ENCODE measurements around the gene ZNF573.
"Not testable (repeated sequence)": the region's sequence is repeated elsewhere in the genome, so short reads cannot be mapped to it uniquely, and the experiment has no call there.

ZNF573 gene

DNA sequence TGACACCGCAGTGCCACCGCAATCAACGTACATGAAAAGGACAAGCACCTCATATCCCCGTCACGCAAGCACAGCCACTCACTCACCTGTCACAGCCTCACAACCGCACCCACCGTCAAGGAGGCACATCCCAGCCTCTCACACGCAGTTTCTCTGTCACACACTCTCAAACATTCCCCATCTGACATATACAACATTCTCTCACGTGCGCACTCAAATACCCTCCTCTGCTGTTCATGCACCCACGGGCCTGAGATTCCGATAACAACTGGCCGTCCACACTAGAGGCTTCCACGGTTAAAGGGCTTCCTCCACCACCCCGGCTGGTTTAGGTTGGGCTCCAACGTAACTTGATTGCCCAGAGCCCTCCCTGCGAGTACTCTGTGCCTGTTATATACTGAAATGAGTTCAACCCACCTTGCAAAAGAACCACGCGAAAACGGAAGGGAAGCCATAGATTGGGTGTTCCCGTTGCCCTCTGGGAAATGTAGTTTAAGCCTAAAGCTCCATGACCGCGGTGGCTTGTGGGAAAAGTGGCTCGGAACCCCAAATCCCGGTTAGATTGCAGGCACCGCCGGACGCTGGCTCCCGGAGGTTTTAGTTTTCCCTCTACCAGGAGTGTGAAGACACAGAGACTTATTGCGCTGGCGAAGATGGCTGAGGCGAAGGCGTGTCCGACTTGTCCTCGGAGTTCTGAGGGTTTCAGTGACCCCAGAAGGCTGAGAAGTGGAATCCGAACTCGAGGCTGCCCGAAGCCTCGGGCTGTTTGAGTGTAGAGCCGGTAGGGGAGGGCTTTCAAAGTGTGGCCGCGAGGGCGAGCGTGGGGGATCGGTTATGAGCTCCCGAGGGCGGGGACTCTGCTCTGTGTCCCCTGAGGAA is at the start of gene ZNF573:
Gene ZNF573 (minus strand): TSS at position 460 of the 879 bp plus-strand sequence. CDS start 5,857 bp downstream, outside the sequence.
- FAIRE-seq, result peak; percentile 19

DNA sequence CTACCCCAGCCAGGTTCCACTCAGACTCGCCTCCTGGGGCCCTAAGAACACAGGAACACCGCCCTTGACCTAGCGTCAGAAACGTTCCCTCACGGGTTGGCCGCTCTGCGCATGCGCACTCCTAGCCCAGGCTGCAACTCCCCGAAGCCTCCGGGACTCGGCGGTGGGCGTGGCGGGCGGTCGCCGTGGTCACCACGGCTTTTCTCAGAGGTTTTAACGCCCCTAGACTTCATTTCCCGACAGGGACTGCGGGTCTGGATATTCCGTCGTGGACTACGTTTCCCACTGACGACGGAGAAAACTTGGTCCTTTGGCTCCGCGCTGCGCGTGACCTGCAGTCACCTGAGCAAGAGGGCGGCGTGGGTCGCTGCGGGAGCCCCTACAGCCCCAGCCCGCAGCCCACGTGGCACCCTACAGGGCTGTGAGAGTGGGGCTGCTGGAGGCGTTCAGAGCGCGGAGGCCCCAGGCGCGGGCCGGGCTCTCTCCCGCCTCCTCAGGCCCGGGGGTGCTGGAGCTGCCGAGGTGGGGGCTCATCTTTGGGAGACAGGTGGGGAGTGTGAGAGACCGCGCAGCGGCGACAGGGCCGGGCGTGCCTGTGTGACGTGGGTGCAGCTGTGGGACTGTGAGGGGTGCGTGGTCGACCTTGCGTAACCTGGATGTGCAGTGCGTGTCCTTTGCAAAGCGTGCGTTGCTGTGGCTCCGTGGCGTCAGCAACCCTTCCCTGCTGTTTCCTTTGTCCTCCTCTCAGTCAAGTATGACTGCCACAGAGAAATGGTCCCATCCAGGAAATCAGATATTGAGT is 38.0 kb upstream of the ZNF573 start:
- no peak for FAIRE-seq

DNA sequence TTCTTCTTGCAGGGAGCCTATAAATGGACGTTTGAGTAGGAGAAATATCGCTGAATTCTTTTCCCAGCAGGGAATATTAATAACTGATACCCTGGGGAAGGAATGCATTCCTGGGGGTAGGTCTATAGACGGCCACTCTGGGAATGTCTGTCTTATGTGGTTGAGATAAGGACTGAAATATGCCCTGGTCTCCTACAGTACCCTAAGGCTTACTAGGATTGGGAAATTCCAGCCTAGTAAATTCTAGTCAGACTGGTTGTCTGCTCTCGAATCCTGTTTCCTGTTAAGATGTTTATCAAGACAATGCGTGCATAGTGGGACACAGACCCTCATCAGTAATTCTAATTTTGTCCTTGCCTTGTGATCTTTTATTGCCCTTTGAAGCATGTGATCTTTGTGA is 36.2 kb upstream of the ZNF573 start:
- FAIRE-seq, result not testable (repeated sequence)

DNA sequence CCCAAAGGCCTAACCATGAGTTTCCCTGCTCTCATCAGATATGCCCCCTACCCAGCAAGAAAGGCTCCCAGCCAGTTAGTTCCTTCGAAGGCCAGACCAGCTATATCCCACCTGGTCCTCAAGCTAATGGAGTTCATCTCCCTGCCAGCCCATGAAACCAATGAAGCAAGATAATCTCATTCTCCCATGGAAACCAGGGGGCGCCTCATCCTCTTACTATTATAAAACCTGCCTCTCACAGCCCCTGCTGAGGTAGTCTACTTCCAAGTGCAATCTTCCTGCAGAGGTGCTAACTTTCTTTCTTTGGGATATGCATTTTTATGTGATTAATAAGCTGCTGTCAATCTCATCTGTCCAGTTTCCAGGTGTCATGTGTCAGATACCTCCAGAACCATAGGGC is 34.0 kb upstream of the ZNF573 start:
- FAIRE-seq, result no peak

DNA sequence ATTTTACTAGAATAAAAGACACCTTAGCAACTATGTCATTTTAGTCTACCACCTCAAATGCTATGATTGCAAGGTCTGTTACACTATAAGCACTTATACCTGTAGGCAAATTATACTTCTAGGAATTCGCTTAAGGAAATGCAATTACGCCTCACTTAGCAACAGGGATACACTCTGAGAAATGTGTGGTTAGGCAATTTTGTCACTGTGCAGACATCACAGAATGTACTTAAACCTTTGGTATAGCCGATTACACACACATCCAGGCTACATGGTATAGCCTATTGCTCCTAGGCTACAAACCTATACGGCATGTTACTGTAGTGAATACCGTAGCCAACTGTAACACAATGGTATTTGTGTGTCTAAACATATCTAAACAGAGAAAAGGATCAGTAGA is 30.0 kb upstream of the ZNF573 start:
- FAIRE-seq, result no peak

DNA sequence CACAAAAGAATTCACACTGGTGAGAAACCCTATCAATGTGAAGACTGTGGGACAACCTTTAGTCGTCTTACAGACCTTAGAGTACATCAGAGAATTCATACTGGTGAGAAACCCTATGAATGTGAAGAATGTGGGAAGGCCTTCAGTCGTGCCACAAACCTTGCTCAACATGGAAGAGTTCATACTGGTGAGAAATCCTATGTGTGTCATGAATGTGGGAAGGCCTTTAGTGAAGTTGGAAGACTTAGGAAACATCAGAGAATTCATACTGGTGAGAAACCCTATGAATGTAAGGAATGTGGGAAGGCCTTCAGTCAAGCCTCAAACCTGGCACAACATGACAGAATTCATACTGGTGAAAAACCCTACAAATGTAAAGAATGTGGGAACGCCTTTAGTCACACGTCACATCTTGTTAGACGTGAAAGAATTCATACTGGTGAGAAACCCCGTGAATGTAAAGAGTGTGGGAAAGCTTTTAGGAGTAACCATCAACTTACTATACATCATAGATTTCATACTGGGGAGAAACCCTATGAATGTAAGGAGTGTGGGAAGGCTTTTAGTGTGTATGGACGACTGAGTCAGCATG is 24.0 kb upstream of the ZNF573 start:
- FAIRE-seq, result no peak

DNA sequence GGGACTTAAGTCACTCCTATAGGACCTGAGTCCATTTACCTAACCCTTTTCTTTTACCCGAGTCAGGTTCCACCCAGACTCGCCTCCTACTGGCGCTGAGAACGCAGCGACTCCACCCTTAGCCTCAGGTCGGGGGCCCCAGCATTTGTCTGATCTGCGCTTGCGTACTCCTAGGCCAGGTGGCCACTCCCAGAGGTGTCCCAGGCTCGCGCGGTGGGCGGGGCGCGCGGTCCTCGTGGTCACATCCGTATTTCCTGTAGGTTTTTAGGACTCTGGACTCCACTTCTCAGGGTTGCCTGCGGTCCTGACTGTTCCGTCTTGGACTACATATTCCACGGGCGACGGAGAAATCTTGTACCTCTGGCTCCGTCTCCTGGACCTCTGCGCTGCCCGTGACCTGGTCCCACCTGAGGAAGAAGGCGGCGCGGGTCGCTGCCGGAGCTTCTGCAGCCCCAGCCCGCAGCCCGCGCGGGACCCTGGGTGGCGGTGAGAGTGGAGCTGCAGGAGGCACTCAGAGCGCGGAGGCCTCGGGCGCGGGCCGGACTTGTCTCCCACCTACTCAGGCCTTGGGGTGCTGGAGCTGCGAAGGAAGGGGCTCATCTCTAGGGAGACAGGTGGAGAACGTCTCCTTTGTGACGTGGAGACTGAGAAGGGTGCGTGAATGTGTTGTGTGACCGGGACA is 11.0 kb upstream of the ZNF573 start:
- FAIRE-seq, result no peak

DNA sequence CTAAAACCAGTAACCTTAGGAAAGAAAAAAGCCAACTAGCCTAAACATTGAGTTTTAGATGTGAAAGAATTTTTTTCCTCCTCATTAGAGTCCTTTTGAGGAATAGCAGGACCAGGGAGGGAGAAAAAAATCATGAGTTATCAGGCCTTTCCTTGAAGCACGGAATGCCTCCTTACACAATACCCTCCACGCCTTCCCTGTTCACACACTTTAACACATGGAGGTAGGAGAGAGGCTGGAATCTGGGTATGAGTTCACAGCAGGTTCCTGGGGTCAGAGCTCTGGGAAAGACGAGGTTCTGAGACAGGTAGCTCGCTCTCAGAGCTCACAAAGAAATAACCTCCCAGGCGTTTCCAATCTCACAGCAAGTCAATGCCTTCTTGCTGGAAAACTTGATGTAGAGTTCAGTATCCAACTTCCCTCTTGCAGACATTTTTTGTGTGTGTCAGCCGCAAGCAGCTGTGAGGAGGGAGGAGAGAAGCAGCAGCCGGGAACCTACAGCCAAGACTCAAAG is 716 bp downstream of the ZNF573 start:
- no peak for FAIRE-seq

DNA sequence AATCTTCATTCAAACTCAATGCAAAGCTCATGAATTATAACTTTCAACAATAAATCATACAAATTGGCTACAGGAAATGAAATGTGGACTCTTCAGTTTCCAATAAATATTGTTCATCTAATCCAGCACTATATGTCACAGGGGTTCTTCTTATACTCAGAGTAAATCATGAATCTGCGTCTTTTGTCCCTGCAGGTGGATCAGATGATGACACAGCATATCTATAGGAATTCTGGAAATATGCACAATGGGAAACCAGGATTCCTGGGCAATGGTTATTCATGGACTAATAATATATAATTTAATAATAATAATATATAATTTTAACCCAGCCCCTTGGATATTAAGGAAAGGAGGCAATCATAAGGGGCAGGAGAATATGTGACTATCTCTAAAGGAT is 8.4 kb downstream of the ZNF573 start:
- no peak for FAIRE-seq

DNA sequence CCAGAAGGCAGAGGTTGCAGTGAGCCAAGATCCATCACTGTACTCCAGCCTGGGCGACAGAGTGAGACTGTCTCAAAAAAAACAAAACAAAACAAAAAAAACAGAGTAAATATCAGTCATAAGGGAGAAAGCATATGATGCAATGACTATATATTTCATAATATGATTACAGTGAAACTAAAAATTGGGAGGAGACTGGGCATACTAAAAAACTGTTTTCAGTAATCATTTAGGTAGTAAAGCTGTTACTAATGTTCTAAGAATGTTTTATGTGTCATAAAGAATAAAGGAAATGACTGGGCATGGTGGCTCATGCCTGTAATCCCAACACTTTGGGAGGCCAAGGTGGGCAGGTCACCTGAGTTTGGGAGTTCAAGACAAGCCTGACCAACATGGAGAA is 15.9 kb downstream of the ZNF573 start:
- no peak for FAIRE-seq

DNA sequence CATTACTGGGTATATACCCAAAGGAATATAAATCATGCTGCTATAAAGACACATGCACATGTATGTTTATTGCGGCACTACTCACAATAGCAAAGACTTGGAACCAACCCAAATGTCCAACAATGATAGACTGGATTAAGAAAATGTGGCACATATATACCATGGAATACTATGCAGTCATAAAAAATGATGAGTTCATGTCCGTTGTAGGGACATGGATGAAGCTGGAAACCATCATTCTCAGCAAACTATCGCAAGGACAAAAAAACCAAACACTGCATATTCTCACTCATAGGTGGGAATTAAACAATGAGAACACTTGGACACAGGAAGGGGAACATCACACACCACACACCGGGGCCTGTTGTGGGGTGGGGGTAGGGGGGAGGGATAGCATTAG is 21.7 kb downstream of the ZNF573 start:
- not testable (repeated sequence) for FAIRE-seq

DNA sequence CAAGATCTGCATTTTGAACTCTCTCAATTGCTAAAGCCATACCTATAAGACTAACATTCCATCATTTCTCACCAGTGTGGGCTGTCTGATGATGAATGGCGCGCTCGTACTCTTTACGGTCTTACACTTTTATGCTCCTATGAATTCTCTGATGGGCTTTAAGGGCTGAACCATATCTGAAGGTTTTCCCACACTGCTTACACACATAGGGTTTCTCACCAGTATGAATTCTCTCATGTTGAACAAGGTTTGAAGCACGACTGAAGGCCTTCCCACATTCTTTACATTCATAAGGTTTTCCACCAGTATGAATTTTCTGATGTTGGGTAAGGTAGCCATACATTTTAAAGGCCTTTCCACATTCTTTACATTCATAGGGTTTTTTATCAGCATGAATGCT is 41.0 kb downstream of the ZNF573 start:
- FAIRE-seq, result no peak

DNA sequence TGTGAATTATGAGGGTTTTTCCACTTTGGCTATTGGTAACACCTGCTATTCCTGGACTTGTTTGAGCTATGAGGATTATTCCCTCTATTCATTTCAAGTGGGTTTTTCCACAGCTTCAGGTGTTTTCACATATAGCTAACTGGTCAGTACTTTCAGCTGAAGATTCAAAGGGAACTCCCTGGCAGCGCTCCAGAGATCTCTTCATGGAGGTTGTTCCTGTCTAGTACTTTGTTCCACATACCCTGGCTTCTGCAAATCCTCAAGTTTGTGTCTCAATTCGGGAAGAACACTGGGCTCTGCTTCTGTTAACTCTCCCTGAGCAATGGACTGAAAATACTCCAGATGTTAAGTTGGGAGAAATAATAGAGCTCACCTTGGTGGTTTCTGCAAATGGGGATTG is 54.2 kb downstream of the ZNF573 start:
- no peak for FAIRE-seq

DNA sequence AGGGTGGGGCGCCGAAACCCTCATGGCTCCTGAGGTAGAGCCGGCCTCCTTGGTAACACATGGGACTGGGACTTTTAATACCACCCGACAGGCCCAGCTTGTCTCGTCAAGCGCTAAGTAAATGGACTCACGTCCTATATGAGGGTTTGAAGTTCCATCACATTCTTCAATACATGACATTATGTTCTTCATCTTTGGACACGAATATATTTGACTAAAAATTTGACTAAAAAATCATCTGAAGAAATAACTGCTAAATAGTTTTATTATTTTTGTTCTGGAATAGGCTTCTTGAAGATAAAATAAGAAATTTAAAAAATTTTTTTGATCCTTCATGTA is 59.5 kb downstream of the ZNF573 start:
- no peak for FAIRE-seq

DNA sequence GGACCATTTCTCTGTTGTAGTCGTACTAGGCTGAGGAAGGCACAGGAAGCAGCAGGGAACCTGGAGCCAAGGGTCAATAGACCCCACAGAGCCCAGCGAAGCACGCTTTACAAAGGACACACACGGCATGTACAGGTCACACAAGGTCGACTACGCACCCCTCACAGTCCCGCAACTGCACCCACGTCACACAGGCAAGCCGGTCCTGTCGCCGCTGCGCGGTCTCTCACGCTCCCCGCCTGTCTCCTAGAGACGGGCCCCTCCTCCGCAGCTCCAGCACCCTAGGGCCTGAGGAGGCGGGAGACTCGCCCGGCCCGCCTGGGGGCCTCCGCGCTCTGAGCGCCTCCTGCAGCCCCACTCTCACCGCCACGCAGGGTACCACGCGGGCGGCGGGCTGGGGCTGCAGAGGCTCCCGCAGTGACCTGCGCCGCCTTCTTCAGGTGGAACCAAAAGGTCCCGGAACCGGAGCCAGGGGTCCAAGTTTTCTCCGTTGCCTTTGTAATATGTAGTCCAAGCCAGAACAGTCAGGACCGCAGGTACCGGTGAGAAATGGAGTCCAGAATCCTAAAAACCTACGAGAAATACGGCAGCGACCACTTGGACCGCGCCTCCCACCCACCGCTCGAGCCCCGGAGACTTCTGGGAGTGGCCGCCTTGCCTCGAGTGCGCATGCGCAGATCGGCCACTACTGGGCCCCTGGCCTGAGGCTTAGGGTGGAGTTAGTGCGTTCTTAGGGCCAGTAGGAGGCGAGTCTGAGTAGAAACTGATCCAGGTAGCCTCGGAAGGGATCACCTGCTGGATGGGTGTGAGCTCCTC is 60.1 kb downstream of the ZNF573 start, which contains the start of gene ZNF607:
Gene ZNF607 (minus strand): TSS at position 651 of the 816 bp plus-strand sequence. CDS start 8,143 bp downstream, outside the sequence.
- FAIRE-seq, result peak; percentile 77

DNA sequence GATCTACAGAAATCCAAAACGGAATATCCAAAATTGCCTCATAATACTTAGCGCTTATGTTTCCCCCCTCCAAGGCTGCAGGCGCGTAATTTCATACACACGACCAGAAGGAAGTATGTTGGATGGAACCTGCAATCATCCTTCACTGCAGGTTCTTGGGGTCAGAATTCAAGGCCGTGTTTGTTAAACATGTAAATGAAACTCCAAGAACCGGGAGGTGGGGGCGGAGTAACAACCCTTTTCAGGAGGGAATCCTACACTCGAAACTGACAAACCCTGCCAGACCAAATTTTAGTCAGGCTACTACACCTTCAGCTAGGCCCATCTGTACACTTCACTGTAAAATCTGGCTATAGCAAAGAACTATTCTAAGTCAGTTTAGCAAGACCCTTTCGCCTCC is 61.1 kb downstream of the ZNF573 start:
- no peak for FAIRE-seq

DNA sequence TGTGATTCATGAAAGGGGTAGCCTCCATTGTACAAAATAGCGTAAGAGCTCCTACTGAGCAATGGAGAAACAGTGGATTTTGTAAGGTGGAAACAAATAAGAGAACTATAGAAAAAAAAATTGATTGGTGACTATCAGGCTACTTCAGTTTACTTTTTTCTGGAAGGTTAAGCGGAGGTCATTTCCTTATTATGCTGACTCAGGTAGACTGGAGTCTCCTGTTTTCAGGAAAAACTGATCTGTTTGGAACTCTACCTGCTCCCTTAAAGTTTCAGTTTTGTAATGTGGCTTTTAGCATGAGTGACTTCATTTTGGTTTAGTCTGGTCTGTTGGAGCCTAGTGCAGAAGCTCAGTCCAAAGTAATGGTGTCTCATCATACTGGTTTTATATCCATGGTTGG is 63.2 kb downstream of the ZNF573 start:
- FAIRE-seq, result no peak

DNA sequence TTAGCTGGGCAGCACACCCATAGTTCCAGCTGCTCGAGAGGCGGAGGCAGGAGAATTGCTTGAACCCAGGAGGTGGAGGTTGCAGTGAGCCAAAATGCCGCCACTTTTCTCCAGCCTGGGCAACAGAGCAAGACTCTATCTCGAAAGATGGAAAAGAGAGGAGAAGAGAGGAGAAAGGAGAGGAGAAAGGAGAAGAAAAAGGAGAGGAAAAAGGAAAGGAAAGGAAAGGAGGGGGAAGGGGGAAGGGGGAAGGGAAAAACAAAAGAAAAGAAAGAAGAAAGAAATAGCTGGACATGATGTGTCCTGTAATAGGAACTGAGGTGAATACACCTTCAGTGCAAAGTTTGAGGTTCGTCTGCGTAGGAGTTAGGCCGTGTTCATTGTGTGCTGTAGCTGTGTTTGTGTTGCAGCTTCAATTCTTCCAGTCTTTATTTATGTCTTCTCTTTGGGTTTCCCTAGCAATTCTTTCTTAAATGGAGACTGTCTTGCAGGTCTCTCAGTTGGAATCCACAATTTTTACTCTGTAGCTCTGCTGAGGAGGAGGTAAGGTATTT is 73.3 kb downstream of the ZNF573 start:
- no peak for FAIRE-seq

DNA sequence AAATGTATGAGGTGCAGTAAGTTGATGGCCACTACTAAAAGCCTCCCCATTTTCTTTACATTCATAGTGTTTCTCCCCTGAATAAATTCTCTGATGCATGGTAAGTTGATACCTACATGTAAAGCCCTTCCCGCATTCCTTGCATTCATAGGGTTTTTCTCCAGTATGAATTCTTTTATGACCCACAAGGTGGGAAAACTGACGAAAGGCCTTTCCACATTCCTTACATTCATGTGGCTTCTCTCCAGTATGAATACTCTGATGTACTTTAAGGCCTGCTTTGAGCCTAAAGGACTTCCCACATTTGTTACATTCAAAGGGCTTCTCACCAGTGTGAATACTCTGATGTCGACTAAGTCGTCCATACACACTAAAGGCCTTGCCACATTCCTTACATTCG is 80.3 kb downstream of the ZNF573 start:
- FAIRE-seq, result no peak

DNA sequence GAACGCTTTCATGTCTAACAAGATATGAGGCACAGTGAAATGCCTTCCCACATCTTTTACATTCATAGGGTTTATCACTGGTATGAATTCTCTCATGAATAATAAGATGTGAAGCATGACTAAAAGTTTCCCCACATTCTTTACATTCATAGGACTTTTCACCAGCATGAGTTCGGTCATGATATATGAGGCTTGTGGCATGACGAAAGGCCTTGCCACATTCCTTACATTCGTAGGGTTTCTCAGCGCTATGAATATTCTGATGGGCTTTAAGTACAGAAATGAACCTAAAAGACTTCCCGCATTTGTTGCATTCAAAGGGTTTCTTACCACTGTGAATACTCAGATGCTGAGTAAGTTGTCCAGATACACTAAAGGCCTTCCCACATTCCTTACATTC is 81.2 kb downstream of the ZNF573 start:
- FAIRE-seq, result no peak

DNA sequence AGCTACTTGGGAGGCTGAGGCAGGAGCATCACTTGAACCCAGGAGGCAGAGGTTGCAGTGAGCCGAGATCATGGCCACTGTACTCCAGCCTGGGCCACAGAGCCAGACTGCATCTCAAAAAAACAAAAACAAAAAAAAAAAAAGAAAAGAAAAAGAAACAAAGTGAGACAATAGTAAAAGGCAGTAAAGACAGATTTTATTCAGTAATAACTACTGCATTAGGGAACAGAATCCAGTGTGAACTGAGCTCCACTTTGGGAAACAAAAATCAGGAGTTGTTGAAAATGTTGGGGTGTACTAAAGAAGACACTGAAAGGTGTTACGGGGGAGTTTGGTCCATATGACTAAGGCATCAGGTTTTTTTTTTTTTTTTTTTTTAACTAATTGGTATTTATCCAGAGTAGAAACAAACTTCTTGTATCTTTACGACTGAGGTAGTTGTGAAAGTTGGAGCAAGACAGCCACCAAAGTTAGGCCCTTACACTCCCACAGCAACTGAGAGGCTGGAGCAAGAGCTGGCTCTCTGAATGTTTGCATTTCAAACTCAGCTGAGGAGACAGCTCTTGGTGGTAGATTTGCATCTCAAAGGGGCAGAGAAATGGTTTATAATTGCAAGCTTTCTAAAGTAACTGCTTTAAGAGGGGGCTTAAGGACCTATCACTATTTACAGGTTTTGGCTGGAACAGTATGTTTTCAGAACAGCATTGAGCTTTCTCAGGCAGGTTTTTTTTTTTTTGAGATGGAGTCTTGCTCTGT is 84.1 kb downstream of the ZNF573 start:
- FAIRE-seq, result no peak

Data from TTC549 (cell line).